HG03108 (cell line): Measurements from ENCODE around the gene CFAP58.
"Not testable (repeated sequence)": the region's sequence is repeated elsewhere in the genome, so short reads cannot be mapped to it uniquely, and the experiment has no call there.

ENCODE experiments used
- ATAC-seq: cut with Tn5 transposase; IDR thresholded peaks from one replicate; pipeline ENCODE4 v1.9.1; 2021; ENCODE audit warnings: moderate library complexity; ENCODE audit not compliant: unreplicated experiment

The CFAP58 gene

DNA sequence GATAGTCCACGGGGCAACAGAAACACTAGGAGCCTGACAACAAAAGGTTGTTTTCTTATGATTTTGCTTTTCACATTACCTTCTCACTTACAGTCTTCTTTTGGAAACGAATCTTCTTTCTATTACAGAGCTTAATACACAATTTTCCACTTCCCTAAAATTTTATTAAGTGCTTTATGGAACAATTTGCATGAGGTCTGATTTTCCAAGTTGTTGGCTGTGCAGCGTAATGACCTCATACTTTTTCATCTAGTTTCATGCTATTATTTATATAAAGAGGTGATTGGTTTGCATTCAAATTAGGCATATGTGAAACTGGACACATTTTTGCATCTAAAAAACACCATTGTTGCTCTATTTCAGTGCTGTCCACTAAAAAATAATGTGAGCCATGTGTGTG is 76.7 kb downstream of the CFAP58 start:
- no peak for ATAC-seq

DNA sequence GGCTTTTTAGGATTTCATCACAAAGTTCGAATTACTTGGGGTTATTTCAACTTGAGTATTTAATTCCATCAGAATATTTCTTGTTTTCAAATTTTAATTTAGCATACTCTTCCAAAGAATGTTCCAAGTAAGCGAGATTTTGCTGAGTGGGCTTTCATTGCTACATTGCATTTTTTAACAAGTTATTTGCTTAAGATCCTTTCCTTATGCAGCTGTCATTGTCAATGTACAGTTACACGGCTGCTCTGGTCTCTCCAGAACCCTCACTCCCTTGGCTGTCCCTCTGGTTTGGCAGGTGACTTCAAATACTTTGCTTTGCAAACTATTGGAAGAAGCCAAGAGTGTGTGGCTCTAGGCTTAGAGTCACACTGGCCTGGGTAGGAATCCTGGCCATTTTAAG is 80.0 kb downstream of the CFAP58 start:
- no peak for ATAC-seq

DNA sequence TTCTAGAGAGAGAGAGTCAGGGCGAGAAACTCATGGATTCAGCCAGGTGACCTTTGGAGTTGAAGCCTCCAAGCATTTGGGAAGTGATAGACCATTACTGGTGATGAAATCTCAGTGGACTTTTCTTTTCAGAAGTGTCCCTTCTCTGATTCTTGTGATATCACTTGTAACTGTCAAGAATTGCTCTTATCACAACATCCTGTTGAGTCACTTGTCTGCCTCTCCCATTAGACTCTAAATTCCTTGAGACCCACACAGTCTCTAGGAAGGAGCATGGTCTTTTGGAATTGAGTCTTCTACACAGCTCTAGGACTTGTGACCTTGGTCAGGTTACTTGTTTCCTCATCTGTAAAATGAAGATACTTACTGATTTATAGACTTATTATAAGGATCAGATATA is 81.0 kb downstream of the CFAP58 start:
- ATAC-seq, result no peak

DNA sequence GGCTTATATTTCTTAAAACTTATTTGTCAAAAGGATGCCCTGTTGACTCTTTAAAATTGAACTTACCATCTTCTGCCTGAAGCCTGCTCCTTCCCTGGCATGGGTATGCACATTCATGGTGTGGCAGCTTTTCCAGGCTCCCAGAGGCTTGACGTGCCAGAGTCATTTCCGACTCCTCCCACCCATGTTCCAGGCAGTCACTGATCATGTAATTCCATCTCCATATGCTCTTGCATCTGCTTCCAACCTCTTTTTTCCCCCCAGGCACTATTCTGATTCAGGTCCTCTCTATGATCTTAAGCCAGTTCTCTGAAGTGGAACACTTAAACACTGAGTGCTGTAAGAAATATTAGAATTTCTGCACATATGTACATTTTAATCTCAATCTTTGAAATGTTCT is 82.2 kb downstream of the CFAP58 start:
- ATAC-seq, result no peak

DNA sequence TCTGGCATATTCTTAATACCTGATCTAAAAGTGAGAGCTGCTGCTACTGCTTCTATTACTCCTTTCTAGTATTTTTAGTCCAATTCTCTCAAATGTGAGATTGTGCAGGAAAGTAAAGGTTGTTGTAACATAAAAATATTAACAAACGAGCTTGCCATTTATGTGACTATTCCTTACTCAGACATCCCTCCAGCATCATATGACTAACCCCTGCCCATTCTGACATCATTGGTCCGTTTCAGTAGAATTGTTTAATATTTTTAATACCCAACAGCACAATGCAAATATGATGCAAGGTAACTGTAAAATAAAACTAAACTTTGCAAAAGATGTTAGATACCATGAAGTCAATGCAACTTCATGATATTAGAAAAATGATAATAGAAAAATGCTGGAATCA is 83.6 kb downstream of the CFAP58 start:
- ATAC-seq, result no peak

DNA sequence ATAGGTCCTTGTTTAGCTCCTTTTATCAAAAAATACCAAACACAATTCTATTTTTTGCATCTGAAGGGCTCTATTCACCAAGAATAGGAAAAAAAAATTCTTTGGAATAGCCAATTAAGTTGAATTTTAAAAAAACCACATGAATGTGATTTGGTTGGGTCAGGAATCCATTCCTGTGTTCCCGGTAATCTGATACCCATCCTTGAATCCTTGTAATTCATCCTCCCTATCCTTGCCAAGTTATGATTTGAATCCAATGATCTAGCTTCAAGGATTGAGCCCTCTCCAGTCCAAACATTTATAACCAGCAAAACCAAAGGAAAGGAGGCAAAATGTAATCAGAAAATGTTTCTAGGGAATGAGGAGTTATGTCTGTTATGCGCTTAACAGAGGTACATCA is 86.6 kb downstream of the CFAP58 start:
- ATAC-seq, result no peak

DNA sequence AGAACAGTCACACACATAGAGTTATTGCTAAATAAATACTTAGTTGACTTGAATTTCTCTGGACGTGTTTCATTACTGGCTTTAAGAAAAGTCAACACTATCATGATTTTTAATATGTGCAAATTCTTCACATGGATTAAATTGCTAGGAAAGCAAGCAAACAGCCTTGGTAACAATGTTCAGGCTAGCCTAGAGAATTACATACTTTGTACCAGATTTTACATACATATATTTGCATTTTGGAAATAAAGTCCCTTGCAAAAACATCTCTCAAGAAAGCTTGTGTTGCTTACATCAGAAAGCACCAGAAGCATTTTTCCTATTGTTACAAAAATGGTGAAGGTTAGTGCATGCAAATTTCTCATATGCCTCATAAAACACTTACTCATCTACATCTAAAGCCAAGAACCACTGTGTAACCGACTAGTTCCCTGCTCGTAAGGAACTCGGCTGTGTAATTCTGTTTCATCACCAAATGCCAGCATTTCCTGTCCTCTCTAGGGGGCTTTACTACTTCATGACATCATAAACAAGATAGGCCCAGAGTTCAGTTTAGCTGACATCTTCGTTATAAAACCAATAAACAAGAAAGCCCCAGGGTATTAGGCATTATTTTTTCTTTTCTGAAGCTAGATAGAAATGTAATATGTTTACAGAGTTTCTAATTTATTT is 87.8 kb downstream of the CFAP58 start:
- no peak for ATAC-seq

DNA sequence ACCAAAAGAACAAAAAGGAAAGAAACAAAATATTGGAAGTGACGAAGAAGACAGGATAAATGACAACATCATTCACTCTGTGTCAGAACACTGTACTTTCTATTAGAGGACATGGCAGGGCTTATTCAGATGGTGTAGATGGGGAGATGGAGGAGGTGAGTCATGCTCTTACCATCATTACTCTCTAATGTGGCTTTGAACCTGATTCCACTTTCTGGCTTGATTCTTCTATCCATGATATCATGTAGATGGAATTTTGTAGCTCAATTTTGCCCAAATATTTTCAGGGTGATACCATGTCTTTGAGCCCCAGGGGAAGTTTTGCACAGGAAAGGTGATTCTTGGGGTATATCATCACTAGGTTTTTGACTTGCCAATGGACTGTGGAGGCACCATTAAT is 91.7 kb downstream of the CFAP58 start:
- ATAC-seq, result no peak

DNA sequence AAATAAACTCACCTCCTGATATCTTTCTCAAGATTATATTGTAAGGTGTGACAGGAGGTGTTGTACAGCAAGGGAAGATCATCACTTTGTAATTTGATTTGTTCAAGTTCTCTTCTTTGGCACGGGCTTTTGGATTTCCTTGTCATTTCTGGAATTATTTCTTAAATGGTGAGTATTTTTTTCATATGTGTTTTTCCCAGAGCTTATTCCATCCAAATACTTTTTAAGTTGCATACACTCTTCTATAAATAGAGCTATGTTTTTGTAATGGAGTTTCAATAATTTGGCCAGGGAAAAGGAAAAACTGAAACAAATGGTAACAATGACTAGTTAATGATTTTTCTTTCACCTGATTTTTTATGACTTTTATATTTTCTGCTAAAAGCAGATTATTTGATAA is 92.5 kb downstream of the CFAP58 start:
- no peak for ATAC-seq

DNA sequence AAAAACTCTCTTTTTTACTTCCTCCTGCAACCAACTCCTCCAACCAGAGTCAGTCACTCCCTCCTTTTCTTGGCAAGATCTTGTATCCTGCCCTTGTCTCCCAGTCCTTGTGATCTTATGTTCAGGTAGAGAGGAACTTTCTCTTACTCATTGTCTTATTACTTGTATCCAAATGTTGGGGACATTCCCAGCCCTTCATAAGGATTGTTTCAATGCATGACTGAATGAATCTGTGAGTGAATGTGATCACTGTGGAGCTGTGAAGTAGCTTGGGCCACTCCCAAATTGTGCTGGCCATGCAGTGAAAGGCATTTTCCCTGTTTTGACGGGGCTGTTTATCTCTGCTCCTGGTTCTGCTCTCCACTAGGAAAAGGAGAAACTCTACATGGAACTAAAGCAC is 93.7 kb downstream of the CFAP58 start:
- no peak for ATAC-seq

DNA sequence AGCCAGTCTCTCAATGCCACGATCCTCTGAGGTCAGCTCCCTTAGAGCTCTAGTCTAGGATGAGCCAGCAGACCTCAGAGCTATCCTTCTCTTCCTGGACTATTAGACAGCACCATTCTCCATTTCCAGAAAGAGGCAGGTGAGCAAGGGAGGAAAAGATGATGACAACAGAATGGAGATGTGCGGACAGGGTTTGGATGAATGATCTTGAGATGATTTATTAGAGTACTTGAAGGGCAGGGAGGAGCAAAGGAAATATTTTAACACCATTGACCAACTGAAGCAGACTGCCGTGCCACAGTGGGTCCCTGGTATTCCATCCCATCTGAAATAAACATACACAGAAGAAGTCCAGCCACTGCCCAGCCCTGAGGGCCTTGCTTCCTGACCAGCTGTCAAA is 94.3 kb downstream of the CFAP58 start:
- no peak for ATAC-seq

DNA sequence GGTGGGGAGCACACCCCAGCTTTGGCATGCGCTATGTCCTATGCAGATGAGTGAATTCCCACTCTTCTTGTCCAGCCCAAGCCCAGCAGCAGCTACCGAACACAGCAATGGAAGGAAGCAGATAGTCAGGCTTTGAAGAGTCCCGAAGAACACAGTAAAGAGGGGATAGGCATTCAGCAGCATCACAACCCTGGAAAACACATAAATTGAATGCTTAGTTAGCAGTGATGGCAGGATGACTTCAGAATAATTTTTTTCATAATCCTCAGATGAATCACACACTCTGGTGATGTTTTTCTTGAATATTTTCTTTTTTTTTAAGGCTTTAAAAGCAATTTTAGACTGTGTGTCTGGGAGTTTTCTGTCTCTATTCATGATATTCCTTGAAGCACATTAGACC is 95.8 kb downstream of the CFAP58 start:
- ATAC-seq, result no peak

DNA sequence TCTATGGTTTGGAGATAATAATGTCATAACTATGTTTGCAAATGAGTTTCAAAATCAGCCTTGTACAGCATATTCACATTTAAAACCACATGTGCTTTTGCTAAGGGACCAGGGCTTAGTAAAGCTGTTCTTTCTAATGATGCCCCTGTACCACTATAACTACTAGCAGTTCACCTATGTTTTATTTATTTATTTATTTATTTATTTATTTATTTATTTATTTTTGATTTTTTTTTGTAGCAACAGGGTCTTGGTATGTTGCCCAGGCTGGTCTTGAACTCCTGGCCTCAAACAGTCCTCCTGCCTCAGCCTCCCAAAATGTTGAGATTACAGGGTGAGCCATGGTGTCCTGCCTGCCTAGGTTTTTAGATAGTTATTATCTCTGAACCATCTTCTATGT is 96.9 kb downstream of the CFAP58 start:
- no peak for ATAC-seq

DNA sequence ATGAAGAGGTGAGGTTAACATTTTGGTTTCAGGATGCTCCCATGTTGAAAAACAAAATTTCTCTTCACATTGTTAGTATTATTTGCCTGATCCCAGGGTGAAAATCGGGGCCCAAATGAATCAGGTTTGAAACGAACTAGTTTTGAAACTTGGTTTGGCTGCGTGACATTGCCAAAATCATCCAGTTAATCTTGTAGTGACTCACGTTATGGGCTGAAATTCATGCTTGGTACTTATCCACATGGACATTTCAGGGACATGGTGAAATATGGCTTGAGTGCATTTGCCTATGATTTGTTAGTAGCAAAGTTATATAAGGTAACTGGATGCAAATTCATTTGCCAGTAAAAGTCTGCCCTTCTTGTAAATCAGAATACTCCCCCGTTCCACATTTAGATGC is 97.3 kb downstream of the CFAP58 start:
- ATAC-seq, result no peak

DNA sequence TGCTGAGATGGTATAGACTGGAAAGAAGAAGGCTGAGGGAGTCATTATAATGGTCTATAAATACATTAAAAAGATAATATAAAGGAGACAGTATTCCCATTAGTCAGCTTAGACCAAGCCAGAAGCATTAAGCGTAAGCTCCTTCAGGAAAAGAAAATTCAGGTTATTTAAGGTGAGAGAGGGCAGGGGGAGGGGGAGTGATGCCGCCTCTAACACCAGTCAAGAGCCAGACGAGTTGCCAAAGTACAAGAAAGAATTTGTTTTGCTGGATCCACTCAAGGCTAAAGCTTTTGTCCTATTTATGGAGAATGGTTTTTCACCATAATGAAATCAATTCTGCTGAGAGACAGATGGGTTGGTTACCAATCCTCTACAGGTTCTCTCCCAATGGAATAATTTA is 99.3 kb downstream of the CFAP58 start:
- no peak for ATAC-seq

DNA sequence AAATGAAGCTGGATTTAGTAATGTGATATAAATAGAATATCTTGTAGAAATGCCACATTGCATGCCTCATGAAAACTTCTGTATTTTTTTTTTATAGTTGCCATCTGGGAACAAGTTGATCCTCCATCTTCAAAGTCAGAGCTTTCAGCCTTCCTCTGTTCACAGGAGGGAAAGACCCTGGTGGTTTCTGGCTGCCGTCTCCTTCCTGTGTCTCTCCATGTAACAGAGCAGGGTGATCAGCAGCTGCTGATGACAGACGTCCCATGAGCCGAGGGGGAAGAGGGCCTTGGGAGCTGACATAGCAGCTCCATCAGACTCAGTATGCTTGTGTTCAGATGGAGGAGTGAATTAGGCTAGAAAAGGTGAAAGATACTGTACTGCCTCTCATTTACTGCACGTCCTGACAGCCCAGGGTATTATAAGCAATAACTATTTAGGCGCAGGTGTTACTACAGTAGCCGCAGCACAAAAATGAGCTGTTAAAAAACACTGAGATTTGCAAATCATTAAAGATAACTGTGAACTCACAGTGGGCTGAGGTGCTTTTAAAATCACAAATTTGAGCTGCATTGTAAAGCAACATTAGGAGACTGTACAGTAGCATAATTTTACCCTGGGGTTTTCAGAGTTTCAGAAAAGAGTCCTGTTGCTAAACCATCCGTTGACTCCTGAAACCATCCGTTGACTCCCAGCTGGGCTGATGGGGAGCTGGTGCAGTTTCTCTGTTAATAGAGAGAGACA is 103.3 kb downstream of the CFAP58 start:
- no peak for ATAC-seq

DNA sequence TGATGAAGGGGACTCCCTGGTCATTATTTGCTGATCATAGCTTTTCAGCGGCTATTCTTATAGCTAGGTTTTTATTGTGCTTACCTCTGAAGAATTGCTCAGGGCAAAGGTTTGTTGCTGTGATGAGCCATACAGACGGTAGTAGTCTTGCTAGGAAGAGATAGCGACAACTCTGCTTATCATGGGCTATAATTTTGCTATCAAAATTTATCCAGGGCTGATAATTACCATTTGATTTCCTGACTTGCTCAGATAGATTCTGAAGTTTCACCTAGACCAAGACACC is 103.9 kb downstream of the CFAP58 start:
- ATAC-seq, result no peak

DNA sequence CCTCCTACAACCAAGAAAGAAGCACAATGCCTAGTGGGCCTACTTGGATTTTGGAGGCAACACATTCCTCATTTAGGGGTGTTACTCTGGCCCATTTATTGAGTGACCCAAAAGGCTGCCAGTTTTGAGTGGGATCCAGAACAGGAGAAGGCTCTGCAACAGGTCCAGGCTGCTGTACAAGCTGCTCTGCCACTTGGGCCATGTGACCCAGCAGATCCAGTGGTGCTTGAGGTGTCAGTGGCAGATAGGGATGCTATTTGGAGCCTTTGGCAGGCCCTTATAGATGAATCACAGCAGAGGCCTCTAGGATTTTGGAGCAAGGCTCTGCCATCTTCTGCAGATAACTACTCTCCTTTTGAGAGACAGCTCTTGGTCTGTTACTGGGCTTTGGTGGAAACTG is 111.9 kb downstream of the CFAP58 start:
- not testable (repeated sequence) for ATAC-seq

DNA sequence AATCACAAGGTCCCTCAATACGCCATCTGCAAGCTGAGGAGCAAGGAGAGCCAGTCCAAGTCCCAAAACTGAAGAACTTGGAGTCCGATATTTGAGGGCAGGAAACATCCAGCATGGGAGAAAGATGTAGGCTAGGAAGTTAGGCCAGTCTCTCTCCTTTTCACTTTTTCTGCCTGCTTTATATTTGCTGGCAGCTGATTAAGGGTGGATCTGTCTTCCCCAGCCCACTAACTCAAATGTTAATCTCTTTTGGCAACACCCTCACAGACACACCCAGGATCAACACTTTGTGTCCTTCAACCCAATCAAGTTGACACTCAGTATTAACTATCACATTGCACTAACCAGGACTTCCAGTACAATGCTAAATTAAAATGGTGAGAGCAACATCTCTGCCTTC is 115.2 kb downstream of the CFAP58 start:
- ATAC-seq, result not testable (repeated sequence)

DNA sequence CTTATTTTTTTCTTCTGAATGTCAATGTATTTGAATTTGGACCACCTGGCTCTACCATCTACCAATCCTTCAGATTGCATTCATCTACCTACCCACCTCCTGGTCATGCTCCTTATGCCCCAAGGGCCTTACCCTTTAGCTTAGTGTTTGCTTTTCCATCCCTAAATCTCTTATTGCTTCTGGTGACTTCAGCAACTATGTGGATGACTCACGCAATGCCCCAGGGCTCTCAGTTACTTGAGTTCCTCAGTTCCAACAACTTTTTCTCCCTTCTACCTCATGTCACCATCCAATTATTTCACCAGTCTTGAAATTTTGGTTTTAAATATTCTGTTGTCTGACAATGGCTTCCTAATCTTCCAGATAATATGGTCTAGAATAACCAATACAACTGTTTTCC is 118.9 kb downstream of the CFAP58 start:
- no peak for ATAC-seq

DNA sequence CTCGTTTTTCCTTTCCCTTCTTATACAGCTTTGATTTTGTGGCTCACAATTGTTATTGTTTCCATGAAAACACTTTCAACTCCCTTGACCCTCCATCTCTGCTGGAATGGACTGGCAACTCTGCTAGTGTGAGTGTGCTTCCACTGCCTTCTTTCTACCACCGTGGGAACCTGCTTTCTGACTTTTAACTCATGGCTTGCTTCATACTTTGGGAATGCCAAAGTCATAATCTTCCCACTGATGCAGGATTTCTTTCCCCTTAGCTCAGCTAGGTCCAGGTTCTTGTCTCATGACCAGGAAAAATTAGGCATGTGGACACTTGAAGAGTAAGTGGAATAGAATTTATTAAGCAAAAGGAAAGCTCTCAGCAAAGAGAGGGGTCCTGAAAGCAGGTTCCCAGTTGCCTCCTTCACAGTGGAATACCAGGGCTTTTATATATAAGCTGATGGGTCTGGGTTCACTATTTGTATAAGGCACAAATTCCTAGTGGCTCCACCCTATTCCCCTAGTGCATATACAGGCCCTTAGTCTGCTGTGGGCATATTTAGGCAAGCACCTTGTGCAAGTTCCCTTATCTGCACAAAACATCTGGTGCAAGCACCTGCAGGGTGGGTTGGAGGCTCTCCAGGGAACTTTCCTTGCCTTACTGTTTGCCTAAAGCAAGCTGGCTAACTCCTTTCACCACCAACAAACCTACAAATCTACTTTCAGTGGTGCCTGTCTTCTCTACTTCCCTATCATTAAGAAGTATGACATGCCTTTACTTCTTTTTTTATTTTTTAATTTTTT is 119.5 kb downstream of the CFAP58 start:
- ATAC-seq, result no peak

DNA sequence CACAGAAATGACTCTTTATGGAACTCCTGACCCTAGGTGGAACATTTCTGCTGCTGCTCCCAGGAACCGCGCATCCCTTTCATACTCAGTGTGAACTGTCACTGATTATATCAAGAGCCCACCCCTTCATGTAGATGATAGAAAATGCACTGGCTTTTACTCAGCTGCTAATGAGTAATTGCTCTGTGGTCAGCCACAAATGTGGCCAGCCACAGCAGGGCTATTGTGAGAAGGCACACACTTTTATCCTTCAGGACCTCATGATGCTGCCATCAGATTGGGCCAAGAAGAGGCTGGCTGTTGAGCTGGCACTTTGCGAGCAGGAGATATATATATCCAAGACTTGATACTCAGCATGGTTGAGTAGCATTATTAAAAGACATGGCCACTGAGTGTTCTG is 124.7 kb downstream of the CFAP58 start:
- ATAC-seq, result no peak
